Measurements from ENCODE around the gene TIMM22.
"Not testable (repeated sequence)": the region's sequence is repeated elsewhere in the genome, so short reads cannot be mapped to it uniquely, and the experiment has no call there.

Gene TIMM22

GRCh38 chr17:1039123-1039507 lies 42.2 kb downstream of the TIMM22 start:
- no peaks in the 10 kb centered on the region for H3K27me3 ChIP-seq (ENCODE audit: low read depth)
- no peaks in the 10 kb centered on the region for H3K9me3 ChIP-seq
- no peaks in the 10 kb centered on the region for H3K36me3 ChIP-seq (replicated peaks)
- H3K4me1 ChIP-seq = no peaks in the 10 kb centered on the region
- no peak for DNase-seq (ENCODE audit: low spot score in 2 of 2)
- H3K4me3 ChIP-seq = no peak overlapping the region
- in situ Hi-C loops (cut with MboI; ENCODE audit: low sequenced_read_pairs) = no loop called here

DNA sequence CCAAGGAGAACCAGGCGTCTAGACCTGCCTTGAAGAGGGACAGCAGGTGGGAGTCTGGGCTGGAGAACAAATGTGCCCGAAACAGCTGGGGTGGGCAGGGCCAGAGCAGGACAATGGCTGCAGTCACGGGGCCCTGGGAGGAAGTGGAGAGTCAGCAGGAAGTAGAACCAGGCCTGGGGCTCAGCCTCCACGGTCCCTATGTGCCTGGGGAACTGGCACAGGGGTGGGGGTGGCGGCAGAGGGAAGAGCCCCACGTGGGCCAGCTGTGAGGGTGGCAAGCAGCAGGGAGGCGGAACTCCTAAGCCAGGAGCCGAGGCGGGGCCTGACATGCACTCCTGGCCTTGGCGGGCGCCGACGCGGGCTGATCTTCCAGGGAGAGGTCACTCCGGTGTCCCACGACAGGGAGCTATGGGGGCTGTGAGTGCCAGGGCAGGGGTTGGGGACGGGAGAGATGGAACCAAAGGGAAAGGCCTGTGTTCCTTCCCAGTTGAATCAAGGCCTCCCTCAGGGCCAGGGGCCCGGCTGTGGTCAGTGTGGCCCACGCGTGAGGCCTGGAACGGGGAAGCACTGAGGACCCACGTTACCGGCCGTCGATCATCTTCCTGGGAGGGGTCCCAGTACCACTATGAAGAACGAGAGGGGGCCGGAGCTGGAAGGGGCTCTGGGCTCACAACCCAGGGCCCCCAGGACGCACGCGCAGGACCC lies 42.7 kb downstream of the TIMM22 start:
- Histone ChIP-seq H3K27me3 (ENCODE audit: low read depth) (no peaks in the 10 kb centered on the region), H3K4me3 (no peak overlapping the region), H3K4me1 (no peaks in the 10 kb centered on the region), H3K36me3 (replicated peaks) (no peaks in the 10 kb centered on the region), H3K9me3 (no peaks in the 10 kb centered on the region)
- in situ Hi-C loops (cut with MboI; ENCODE audit: low sequenced_read_pairs) = no loop called here
- DNase-seq (ENCODE audit: low spot score in 2 of 2) = no peak

- Histone ChIP-seq H3K36me3 (replicated peaks) (no peaks in the 10 kb centered on the region), H3K4me3 (no peak overlapping the region), H3K9me3 (no peaks in the 10 kb centered on the region), H3K27me3 (ENCODE audit: low read depth) (no peaks in the 10 kb centered on the region), H3K4me1 (no peaks in the 10 kb centered on the region)
- in situ Hi-C loops (cut with MboI; ENCODE audit: low sequenced_read_pairs) = no loop called here
- DNase-seq (ENCODE audit: low spot score in 2 of 2) = no peak
These were observed 43.3 kb downstream of the TIMM22 start for GRCh38 chr17:1040216-1040600.

GRCh38 chr17:1041746-1042145 lies 44.8 kb downstream of the TIMM22 start:
- in situ Hi-C loops (cut with MboI; ENCODE audit: low sequenced_read_pairs) = no loop called here
- H3K4me1 ChIP-seq = no peaks in the 10 kb centered on the region
- H3K9me3 ChIP-seq = no peaks in the 10 kb centered on the region
- H3K27me3 ChIP-seq (ENCODE audit: low read depth) = no peaks in the 10 kb centered on the region
- H3K36me3 ChIP-seq (replicated peaks) = no peaks in the 10 kb centered on the region
- no peak overlapping the region for H3K4me3 ChIP-seq
- no peak for DNase-seq (ENCODE audit: low spot score in 2 of 2)

DNA sequence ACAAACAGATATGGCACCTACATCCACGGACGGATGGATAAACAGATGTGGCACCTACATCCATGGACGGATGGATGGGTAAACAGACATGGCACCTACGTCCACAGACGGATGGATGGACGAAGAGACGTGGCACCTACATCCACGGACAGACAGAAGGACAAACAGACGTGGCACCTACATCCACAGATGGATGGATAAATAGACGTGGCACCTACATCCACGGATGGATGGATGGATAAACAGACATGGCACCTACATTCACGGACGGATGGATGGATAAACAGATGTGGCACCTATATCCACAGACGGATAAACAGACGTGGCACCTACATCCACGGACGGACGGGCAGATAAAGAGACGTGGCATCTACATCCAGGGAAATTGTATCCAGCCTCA lies 45.6 kb downstream of the TIMM22 start:
- no peak overlapping the region for H3K4me3 ChIP-seq
- H3K9me3 ChIP-seq = no peaks in the 10 kb centered on the region
- no peaks in the 10 kb centered on the region for H3K27me3 ChIP-seq (ENCODE audit: low read depth)
- DNase-seq (ENCODE audit: low spot score in 2 of 2) = no peak
- no peaks in the 10 kb centered on the region for H3K36me3 ChIP-seq (replicated peaks)
- H3K4me1 ChIP-seq = no peaks in the 10 kb centered on the region
- in situ Hi-C loops (cut with MboI; ENCODE audit: low sequenced_read_pairs) = no loop called here

DNA sequence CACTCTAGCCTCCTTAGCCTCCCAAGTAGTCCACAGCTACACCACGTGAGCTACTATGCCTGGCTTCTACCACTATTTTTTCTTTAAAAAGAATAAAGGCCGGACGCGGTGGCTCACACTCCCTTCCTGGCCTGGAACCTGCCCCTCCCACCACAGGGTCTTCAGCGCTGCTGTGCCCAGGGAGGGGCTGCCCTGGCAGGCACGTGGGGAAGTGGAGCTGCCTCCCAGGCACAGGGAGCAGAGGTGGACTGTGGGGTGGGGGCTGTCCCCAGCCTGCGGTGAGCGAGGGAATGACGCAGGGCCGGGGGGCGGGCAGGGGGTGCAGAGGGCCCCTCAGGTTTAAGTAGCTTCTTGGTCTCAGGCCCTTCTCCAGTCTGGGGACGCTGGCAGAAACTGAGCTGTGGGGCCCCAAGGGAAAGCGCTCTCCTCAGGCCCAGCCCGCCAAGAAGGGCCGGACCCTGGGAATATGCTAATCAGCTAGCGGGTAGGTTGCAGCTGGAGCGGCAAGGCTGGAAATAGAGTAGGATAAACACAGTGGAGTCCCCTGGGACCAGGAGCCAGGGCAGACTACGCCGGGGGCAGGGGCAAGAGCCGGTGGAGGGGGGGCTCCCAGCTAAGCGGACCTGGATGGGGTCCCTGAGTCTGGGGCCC lies 46.8 kb downstream of the TIMM22 start:
- Histone ChIP-seq H3K9me3 (no peaks in the 10 kb centered on the region), H3K27me3 (ENCODE audit: low read depth) (no peaks in the 10 kb centered on the region), H3K4me1 (no peaks in the 10 kb centered on the region), H3K36me3 (replicated peaks) (no peaks in the 10 kb centered on the region), H3K4me3 (no peak overlapping the region)
- DNase-seq (ENCODE audit: low spot score in 2 of 2) = peak; percentile 32 to 73
- in situ Hi-C loops (cut with MboI; ENCODE audit: low sequenced_read_pairs) = no loop called here

GRCh38 chr17:1044387-1045009 lies 47.6 kb downstream of the TIMM22 start:
- H3K4me3 ChIP-seq; in situ Hi-C loops (cut with MboI; ENCODE audit: low sequenced_read_pairs); H3K4me1 ChIP-seq; H3K36me3 ChIP-seq (replicated peaks); DNase-seq (ENCODE audit: low spot score in 2 of 2); H3K27me3 ChIP-seq (ENCODE audit: low read depth); H3K9me3 ChIP-seq: not testable (repeated sequence)

- H3K9me3 ChIP-seq = no peaks in the 10 kb centered on the region
- DNase-seq (ENCODE audit: low spot score in 2 of 2) = no peak
- no peak overlapping the region for H3K4me3 ChIP-seq
- H3K27me3 ChIP-seq (ENCODE audit: low read depth) = no peaks in the 10 kb centered on the region
- no peaks in the 10 kb centered on the region for H3K4me1 ChIP-seq
- no peaks in the 10 kb centered on the region; the same call in 1 of the 2 replicates for H3K36me3 ChIP-seq (replicated peaks)
- in situ Hi-C loops (cut with MboI; ENCODE audit: low sequenced_read_pairs) = no loop called here
These were observed 48.5 kb downstream of the TIMM22 start for GRCh38 chr17:1045456-1045855.

- Histone ChIP-seq H3K27me3 (ENCODE audit: low read depth) (no peaks in the 10 kb centered on the region), H3K36me3 (replicated peaks) (no peaks in the 10 kb centered on the region; the same call in 1 of the 2 replicates), H3K4me3 (no peak overlapping the region), H3K9me3 (no peaks in the 10 kb centered on the region), H3K4me1 (no peaks in the 10 kb centered on the region)
- in situ Hi-C loops (cut with MboI; ENCODE audit: low sequenced_read_pairs) = no loop called here
- no peak for DNase-seq (ENCODE audit: low spot score in 2 of 2)
These were observed 50.4 kb downstream of the TIMM22 start for GRCh38 chr17:1047177-1047878.

DNA sequence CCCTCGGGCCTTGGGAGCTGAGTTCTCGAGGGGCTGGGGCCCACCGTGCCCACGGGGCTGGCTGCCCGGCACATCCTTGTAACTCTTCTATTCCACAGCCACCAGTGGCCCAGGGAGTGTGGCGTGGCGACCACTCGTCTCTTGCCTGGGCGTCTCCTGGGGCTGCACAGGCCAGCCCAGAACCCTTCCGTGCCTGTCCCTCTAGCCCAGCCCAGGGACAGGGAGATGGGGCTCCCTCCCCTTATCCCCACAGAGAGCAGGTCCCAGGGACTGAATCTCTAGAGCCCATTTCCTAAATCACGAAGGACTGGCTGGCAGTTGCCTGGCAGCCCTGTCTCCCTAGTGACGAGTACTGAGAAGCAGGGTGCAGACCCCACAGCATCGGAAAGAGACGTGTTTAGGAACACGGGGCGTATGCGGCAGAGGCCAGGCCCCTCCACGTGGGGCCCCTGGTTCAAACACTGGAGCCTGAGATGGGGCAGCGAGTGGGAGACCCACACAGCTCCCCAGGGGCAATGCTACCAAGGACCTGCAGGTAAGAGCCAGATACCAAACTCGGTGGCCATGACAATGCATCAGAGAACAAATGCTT lies 51.0 kb downstream of the TIMM22 start:
- no peaks in the 10 kb centered on the region for H3K4me1 ChIP-seq
- no peak overlapping the region for H3K4me3 ChIP-seq
- no peaks in the 10 kb centered on the region for H3K27me3 ChIP-seq (ENCODE audit: low read depth)
- no peak for DNase-seq (ENCODE audit: low spot score in 2 of 2)
- in situ Hi-C loops (cut with MboI; ENCODE audit: low sequenced_read_pairs) = no loop called here
- H3K9me3 ChIP-seq = no peaks in the 10 kb centered on the region
- H3K36me3 ChIP-seq (replicated peaks) = no peaks in the 10 kb centered on the region; the same call in 1 of the 2 replicates

- in situ Hi-C loops (cut with MboI; ENCODE audit: low sequenced_read_pairs); H3K36me3 ChIP-seq (replicated peaks); H3K4me1 ChIP-seq; H3K9me3 ChIP-seq; H3K4me3 ChIP-seq; DNase-seq (ENCODE audit: low spot score in 2 of 2); H3K27me3 ChIP-seq (ENCODE audit: low read depth): not testable (repeated sequence)
These were observed 51.7 kb downstream of the TIMM22 start for GRCh38 chr17:1048516-1049115.

GRCh38 chr17:1049446-1050225 lies 52.7 kb downstream of the TIMM22 start:
- H3K4me3 ChIP-seq = no peak overlapping the region
- no peaks in the 10 kb centered on the region for H3K4me1 ChIP-seq
- H3K9me3 ChIP-seq = no peaks in the 10 kb centered on the region
- H3K27me3 ChIP-seq (ENCODE audit: low read depth) = no peaks in the 10 kb centered on the region
- no peaks in the 10 kb centered on the region; the same call in 1 of the 2 replicates for H3K36me3 ChIP-seq (replicated peaks)
- in situ Hi-C loops (cut with MboI; ENCODE audit: low sequenced_read_pairs) = no loop called here
- no peak for DNase-seq (ENCODE audit: low spot score in 2 of 2)

Measured in HAP-1 (cell line).